Measurements from ENCODE around the gene ALPK3.

Gene ALPK3

DNA sequence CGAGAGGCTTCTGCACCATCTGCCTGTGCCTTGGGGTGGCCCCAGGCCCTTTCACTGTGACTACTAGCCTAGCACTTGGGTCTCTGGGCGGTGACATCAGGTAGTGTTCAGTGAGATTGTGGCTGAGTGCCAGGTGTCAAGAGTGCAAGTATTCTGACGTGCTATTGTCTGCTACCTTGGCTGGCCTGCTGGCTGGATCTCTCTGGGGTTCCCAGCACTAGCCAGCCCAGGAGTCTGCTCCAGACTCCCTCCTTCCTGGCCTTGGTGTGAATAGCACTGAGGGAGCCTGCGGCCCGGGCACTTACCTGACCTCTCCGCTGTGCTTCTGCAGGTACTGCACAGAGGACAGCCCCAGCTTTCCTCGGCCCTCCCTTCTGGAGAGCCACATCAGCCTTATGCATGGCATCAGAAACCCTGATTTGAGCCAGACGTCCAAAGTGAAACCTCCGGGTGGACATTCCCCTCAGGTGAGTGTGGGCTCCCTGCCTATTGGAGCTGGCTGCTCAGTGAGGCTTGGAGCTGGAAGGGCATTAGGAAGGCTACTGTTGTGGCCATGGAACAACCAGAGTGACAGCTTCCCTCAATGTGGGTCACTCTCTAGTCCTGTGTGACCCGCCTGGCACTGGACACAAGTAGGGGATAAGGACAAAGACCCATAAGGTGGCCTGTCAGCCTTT lies 17.5 kb upstream of the ALPK3 start:
- no peak for DNase-seq (ENCODE audit: low read depth in 2 of 2)

DNA sequence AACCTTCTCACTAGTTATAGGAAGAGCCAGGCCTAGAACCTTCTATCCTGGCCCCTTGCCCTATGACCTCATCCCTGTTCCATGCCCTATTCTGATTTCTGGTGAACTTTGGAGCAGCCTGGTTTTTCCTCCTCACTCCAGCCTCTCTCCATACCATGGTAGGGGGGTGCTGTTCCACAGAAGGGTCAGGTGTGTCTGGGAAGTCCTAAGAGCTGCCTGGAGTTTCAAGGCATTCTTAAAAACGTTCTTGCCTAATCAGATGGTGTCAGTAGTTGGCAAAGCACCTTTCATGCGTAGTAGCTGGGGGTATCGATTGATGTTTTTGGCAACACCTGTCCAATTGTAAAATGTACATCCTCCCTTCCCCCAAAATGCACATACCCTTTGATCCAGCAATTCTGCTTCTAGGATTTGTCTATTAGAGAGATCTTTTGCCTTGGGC lies 16.8 kb upstream of the ALPK3 start:
- no peak for DNase-seq (ENCODE audit: low read depth in 2 of 2)

DNA sequence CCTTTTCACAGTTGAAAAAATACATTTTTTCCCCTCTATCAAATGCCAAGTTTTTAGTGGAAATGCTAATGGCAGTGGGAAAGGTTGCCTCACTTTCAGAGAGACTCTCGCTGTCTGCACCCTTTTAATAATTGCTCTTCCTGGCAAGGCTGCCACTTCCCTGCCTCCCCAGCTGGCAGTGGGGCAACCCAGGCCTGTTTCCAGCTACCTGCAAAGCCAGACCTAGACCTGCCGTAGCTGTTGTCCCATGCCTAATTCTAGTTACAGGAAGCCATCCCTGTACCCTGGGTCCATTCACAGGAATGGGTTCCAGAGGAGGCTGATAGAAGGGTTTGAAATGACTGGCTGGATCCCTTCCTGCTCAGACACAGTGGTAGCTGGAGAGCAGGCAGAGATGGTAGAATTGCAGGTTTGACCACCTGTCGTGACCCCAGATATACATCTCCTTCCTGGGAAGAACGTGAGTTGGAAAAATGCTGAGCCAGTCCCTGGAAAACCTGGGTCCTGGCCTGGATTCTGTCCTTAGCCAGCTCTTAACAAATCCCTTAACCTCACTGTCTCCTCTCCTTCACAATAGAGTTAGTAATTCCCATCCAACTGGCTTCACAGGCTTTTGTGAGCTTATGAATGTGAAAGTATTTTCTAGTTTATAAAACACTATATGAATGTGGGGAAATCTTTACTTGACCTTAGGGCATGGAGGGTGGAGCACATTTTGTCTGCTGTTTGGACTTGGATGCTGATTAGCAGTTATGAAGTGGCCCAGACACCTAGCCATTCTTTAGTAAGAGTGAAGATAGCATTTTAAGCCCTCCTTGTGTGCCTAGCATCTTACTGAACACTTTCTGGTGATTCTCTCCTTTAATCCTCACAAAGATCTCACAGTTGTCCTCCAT lies 12.9 kb upstream of the ALPK3 start:
- DNase-seq (ENCODE audit: low read depth in 2 of 2), result no peak

DNA sequence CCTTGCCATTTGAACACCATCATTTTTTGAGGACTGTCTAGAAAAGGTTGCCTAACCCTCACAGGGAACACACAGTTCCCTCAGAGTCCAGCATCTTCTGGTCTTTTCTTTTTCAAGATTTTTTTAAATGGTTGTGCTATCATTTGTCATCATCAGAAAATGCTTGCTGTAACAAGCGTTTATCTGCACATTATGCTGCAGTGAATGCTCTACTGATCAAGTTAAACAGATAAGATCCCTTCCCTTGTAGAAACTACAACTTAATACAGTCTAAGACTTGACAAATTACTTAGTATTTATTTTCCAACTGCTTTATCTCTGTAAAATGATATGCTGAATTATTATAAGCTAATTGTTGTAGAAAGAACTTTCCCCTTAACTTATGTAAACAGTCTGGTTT lies 11.9 kb upstream of the ALPK3 start:
- no peak for DNase-seq (ENCODE audit: low read depth in 2 of 2)

DNA sequence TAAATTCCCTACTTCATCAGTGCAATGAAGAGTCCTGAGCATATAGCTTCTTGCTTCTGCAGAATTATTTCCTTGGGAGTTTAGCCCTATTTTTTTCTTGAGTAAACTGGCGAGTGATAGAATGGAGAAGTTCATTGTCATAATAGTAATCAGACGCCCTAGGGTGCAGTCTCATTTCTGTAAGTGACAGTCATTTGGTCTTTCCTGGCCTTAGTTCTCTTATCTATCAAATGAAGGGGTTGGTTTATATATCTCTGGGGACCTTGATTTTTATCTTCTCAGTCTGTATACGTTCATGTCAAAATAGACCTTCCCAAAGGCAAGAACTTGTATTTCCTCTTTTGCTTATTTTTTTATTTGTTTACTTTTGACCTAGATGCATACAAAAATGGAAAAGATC lies 9.9 kb upstream of the ALPK3 start:
- DNase-seq (ENCODE audit: low read depth in 2 of 2), result no peak

DNA sequence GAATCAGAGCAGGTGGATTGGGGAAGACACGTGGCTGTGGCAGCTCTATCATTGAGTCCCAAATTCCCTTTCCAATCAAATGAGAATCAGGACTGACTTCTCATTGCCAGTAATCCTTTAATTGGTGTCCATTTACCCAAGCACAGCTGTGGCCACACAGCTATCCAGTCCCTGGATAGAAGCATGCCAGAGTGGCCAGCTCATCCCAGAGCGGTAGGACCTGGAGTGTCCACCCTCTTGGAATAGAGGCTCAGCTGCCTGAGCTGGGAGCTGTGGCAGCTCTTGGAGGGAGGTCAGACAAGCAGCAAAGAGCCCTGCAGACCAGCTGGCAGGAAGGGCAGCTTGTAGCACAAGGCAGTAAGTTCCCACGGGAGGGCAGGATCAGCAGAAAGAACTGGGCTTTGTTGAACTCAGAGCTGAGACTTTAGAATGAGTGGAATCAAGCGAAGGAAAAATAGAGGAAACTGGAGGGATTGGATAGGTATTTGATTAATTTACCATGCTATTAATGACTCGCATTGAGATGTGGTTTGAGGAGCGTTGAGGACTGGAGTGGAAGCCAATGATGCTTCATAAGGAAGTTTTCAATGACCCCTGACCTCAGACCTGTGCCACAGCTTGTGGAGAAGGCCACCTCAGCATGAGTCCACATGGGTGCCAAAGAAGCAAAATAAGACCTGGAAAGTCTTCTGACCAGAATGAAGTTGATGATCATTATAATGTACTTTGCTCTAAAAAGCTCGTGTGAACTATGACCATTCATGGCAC lies 6.9 kb upstream of the ALPK3 start:
- no peak for DNase-seq (ENCODE audit: low read depth in 2 of 2)

DNA sequence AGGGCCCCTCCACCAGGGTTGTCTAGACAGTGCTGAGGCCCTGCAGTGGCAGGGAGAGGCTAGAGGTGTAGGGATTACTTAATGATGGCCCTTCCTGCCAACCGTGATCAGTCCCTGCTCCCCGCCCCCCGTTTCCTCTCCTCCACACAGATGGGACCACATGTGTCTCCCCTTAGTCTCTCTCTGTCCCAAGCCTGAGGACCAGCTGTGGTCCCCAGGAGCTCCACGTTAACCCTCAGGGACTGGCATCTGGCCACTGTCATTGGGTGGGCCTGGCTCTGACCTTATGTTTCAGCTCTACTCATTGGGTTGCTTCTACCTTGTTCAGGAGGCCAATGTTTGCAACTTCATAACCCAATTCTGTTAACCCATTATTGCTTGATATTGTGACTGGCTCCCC lies 6.0 kb upstream of the ALPK3 start:
- DNase-seq (ENCODE audit: low read depth in 2 of 2), result no peak

DNA sequence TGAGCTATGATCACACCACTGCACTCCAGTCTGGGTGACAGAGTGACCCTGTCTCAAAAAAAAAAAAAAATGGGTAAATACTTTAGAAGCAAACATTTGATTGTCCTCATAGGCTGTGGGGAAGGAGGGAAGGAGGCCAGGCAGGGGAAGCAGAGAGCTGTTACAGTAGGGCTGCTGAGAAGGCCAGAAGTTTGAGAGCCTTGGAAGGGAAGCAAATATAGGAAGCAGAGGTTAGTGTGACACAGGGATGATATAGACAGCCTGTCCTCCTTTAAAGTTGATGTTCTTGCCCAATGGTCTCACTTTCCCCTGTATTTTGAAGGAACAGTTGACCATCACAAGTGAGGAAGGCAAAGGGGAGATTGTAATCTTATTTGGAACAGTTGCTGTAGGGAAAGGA lies 5.3 kb upstream of the ALPK3 start:
- DNase-seq (ENCODE audit: low read depth in 2 of 2), result no peak

DNA sequence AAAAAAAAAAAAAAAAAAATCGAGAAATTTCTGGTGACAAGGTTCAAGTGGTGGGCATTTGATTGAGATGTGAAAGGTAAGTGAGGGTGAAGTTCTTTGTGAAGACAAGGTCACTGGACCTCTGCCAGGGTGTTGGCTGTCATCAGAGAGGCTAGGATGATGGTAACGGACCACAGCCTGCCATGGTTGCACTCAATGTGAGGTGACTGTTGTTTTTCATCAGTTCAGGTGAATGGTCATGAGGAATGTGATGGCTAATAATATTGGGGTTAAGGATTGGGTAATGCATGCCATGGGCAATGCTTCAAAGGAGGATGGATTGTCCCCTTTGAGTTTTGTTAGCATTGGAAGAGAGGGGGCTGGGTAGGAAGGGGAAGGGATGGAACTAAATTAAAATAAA lies 4.3 kb upstream of the ALPK3 start:
- no peak for DNase-seq (ENCODE audit: low read depth in 2 of 2)

DNA sequence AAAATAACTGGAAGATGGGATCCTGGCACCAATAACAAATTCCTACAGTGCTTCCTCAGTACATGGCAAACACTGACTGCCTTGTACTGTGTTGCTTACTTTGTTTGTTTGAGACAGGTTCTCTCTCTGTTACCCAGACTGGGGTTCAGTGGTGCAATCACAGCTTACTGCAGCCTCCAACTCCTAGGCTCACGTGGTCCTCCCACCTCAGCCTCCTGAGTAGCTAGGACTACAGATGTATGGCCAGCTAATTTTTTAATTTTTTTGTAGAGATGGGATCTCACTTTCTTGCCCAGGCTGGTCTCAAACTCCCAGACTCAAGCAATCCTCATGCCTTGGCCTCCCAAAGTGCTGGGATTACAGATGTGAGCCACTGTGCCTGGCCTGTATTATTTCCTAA lies 3.7 kb upstream of the ALPK3 start:
- no peak for DNase-seq (ENCODE audit: low read depth in 2 of 2)

DNA sequence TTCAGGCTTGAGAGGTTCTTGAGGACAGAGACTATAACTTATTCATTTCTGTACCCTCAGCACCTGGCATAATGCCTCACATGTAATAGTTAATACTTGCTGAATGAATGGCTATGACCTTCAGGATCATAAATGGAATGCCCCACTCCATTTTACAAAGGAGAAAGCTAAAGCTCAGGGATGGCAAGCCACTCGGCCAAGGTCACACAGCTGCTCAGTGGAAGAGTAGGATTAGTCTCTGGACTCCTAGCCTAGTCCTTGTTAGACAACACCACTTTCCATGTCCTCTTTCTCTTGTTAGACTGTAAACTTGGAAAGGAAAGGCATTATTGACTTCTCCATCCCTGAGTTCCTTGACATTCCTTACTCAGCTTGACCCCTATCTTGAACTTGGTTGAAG lies 3.2 kb upstream of the ALPK3 start:
- DNase-seq (ENCODE audit: low read depth in 2 of 2), result no peak

DNA sequence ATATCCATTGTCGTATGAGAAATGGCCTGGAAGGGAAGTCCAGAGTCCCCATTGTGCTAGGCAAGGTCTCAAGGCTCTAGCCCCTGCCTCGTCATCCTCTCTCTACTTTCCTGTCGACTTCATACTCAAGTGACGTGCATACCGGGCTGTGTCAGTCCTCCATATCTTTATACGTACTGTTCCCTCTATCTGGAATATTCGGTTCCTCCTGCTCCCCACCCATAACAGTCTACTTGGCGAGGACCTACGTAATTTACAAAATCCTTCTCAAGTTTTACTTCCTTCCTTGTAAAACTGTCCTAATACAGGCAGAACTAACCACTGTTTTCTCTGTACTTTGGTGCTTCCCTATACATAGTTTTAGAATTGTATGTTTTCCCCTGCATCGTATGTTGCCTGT lies 2.2 kb upstream of the ALPK3 start:
- DNase-seq (ENCODE audit: low read depth in 2 of 2), result no peak

DNA sequence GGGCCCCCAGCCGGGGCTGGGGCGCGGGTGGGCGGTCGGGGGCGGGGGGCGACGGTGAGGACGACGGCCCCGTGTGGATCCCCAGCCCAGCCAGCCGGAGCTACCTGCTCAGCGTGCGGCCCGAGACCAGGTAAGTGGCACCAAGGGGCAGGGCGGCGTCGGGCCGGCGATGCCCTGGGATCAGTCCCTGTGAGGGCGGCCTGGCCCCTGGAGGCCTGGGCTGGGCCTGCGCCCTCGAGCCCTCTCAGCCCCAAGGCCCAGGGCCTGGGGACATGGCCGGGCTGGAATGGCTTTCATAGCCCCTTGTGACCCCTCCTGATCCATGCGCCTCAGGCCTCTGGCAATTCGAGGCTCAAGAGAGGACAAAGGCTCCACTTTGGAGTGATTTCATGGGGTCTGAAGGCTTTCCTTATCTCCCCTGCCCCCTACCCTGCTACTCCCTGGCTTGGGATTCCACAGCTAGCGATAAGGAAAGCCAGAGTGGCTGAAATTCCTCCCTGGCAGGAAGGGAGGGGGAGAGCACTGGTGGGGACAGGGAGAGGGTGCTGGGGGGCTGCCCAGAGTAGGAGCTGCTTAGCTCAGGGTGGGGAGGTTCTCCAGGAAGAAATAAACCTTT lies 418 bp downstream of the ALPK3 start:
- DNase-seq (ENCODE audit: low read depth in 2 of 2), result no peak

DNA sequence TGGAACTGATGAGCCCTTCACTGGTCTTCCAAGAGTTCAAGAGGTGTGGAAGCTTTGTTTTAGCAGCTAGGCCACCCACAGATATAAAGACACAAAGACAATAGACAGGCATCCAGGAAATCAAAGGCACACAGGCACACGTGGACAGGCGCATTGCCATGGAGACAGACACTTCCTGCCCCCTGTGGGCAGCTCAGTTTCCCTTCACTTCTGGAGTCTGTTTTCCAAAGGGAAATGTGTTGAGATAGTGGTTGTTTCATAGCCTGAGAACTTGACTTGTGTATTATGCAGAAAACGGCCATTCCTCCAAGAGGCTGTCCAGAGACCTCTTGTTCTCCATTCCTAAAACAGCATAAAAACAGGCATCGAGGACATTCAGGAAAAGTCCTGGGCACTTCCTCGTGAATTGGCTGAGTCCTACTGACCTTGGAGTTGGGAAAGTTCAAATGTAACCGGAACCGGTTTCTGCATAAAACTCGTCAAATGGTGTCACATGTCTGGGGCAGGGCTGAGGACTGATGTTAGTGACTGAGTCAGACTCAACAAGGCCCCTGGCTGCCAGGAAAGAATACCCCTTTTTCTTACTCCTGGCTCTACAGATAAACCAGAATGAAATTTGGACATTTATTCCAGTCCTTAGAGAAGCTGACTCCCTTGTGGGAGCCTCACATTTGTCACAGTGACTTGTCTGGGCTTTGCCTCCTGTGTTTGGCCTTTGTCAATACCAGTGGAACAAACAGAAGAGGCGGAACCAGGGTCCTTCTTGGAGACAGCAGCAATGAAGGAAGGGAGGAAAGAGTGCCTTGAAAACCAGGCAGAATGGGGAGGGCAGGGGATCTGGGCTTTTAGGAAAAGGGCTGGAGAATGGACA lies 1.3 kb downstream of the ALPK3 start:
- no peak for DNase-seq (ENCODE audit: low read depth in 2 of 2)

DNA sequence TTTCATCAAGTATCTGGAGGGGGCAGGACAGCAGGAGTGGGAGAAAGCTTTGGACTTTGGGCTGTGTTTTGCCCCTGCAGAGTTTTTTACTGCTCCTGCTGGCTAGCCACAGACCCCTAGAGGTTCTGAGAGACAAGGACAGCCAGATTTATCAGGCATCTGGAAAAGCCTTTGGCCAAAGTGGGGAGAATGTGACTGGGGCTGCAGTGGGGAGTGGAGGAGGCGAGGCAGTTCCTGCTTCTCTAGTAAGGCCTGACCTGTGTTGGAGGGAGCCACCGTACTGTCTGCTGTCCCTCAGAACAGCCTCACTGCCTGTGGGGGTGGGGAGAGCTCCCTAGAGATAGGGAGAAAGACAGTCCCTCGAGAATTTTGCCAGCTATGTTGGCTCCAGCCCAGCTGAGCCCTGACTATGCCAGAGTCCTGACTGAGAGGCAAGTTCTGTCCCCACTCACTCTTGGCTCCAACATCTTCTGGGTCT lies 2.2 kb downstream of the ALPK3 start:
- no peak for DNase-seq (ENCODE audit: low read depth in 2 of 2)

DNA sequence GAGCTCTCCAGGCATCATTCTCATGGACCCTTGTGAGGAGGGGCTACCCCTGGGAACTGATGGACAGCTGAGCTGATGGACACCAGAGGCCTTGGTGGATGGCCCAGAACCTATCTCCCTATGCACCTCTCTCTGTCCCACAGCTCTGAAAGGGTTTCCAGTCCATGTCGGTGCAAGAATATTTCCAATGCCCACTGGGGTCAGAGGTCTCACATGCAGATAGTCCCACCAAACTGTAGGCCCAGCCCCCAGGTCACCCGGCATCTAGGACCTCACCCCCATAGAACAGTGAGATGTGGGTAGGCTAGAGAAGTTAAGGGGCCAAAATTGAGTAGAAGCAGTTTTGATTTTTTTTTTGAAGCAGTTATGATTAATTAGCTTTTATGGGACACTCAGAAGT lies 2.6 kb downstream of the ALPK3 start:
- no peak for DNase-seq (ENCODE audit: low read depth in 2 of 2)

DNA sequence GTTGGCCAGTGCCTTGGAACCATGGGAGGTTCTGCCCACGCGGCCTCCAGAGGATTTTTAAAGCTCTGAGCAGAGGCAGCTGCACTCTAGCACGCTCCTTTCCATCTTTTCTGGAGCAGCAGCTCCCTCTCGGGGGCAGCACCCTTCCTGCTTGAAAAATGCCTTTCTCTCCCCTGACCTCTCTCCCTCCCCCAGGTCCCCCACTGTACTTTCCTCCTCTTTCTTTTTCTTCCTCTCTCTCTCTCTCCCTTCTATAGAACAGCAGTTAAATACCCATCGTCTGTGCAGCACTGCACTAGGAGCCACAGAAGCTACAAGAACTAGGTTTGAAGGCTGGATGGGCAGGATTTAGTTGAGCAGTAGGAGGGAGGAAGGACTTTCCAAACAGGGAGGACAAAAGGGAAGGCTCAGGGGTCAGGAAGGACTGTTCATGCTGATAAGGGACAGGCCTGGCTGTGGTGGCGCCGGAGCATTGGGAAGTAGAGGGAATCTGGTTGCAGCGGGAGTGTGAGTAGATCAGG lies 4.4 kb downstream of the ALPK3 start:
- DNase-seq (ENCODE audit: low read depth in 2 of 2), result no peak

DNA sequence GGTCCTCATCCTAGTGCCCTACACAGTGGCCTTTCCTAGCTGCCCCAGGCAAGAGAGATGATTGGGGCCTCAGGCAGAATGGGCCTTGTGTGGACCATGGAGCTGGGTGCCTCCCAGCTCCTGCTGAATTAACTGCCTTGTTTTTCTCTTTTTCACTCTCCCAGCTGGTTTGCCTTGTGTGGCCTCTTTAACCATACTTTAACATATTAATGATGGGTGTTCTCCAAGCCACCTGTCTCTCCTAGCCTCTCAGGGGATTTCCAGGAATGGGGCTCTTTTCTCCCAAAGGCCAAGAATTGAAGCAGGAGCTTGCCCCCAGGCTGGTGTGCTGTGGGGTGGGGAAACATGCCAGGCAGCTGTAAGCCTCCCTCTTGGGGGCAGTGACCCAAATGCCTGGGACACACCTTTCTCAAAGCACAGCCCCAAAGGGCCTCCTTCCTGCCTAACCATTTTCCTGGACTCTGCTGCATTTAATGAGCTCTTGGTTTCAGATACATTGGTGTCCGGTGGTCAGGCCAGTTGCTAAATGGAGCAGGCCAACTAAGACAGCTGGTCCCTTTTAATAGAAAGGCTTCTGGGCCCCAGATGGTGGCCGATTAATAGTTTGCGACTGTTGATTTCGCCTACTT lies 5.6 kb downstream of the ALPK3 start:
- no peak for DNase-seq (ENCODE audit: low read depth in 2 of 2)

DNA sequence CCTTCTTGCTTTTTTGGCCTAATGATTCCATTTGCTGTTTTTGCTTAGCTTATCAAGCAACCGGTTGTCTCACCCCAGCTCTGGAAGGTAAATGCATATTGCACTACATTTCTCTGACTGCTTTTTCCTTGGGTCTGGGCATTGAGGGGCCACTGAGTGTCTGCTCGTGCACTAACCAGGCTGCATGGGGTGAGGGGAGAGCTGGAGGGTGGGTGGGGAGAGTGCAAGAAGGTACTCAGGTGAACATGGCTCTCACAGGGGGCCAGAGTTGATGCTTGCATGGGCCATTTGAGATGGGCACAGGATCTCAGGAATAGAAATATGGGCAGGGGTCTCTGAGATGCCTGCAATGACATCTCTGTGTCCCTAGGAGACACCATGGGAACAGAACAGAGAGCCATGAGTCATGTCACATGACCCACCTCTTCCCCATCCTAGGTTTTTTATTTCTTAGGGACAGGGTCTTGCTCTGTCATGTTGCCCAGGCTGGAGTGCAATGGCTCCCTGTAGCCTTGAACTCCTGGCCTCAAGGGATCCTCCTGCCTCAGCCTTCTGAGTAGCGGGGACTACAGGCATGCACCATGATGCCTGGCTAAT lies 6.2 kb downstream of the ALPK3 start:
- DNase-seq (ENCODE audit: low read depth in 2 of 2), result no peak

Data from stimulated activated CD4-positive, alpha-beta T cell treated with anti-CD3 and anti-CD28 coated beads, Interleukin-4, amount 100 ng/mL, for 48 hours (primary cell).